HEK293T (cell line): ENCODE results near the gene MID1.

Source experiments
- CTCF ChIA-PET: fragments of 350-600 bp; formaldehyde crosslinking; extraction: SDS; loops from one replicate; lab custom pipeline; 2021; ENCODE audit warnings: antibody characterized with exemption, inconsistent platforms; lab: Yijun Ruan, JAX
- POLR2A ChIA-PET: fragments of 350-600 bp; formaldehyde crosslinking; extraction: SDS; loops from one replicate; lab custom pipeline; 2020; ENCODE audit warnings: antibody characterized with exemption, inconsistent platforms; lab: Yijun Ruan, JAX
- DNase-seq: peaks from one replicate; pipeline ENCODE4 v3.0.0; 2012; ENCODE audit warnings: mixed read lengths; ENCODE audit errors: extremely low spot score
- ARNT ChIP-seq: fragments of 450-650 bp; IDR thresholded peaks from 2 replicates; pipeline ENCODE4 v1.6.1; 2017; ENCODE audit warnings: mild to moderate bottlenecking
- BHLHE40 ChIP-seq: fragments of 450-650 bp; IDR thresholded peaks from 2 replicates; pipeline ENCODE4 v1.6.1; 2016; ENCODE audit warnings: mild to moderate bottlenecking, moderate library complexity, borderline replicate concordance
- CTBP1 ChIP-seq: fragments of 450-650 bp; IDR thresholded peaks from 2 replicates; pipeline ENCODE4 v1.6.1; 2016; ENCODE audit warnings: borderline replicate concordance
- ELF4 ChIP-seq: fragments of 450-650 bp; IDR thresholded peaks from 2 replicates; pipeline ENCODE4 v1.6.1; 2017; ENCODE audit warnings: antibody characterized with exemption
- FOXA1 ChIP-seq: fragments of 450-650 bp; IDR thresholded peaks from 2 replicates; pipeline ENCODE4 v1.6.1; 2016; ENCODE audit warnings: mild to moderate bottlenecking
- FOXK2 ChIP-seq: fragments of 450-650 bp; IDR thresholded peaks from 2 replicates; pipeline ENCODE4 v1.6.1; 2016; ENCODE audit warnings: mild to moderate bottlenecking
- FOXM1 ChIP-seq: fragments of 450-650 bp; IDR thresholded peaks from 2 replicates; pipeline ENCODE4 v1.6.1; 2017; ENCODE audit warnings: mild to moderate bottlenecking, borderline replicate concordance
- HDGF ChIP-seq: fragments of 450-650 bp; IDR thresholded peaks from 2 replicates; pipeline ENCODE4 v1.6.1; 2017; ENCODE audit warnings: antibody characterized with exemption, borderline replicate concordance
- L3MBTL2 ChIP-seq: fragments of 450-650 bp; conservative IDR thresholded peaks from 2 replicates; pipeline ENCODE4 v1.6.1; 2016; ENCODE audit warnings: mild to moderate bottlenecking
- LEF1 ChIP-seq: fragments of 450-650 bp; IDR thresholded peaks from 2 replicates; pipeline ENCODE4 v1.6.1; 2017; ENCODE audit warnings: mild to moderate bottlenecking, borderline replicate concordance
- NFRKB ChIP-seq: fragments of 450-650 bp; IDR thresholded peaks from 2 replicates; pipeline ENCODE4 v1.6.1; 2016; ENCODE audit warnings: mild to moderate bottlenecking, moderate library complexity
- SP1 ChIP-seq: fragments of 450-650 bp; IDR thresholded peaks from 2 replicates; pipeline ENCODE4 v1.6.1; 2017
- SUZ12 ChIP-seq: fragments of 450-650 bp; IDR thresholded peaks from 2 replicates; pipeline ENCODE4 v1.6.1; 2016; ENCODE audit warnings: mild to moderate bottlenecking
- TARDBP ChIP-seq: fragments of 450-650 bp; IDR thresholded peaks from 2 replicates; pipeline ENCODE4 v1.6.1; 2016
- ZNF384 ChIP-seq: fragments of 450-650 bp; IDR thresholded peaks from 2 replicates; pipeline ENCODE4 v1.6.1; 2016
- TF ChIP-seq, protein P1 (sequence below): fragments of 450-650 bp; IDR thresholded peaks from 2 replicates; pipeline ENCODE4 v1.6.1; 2016

The MID1 gene, protein sequence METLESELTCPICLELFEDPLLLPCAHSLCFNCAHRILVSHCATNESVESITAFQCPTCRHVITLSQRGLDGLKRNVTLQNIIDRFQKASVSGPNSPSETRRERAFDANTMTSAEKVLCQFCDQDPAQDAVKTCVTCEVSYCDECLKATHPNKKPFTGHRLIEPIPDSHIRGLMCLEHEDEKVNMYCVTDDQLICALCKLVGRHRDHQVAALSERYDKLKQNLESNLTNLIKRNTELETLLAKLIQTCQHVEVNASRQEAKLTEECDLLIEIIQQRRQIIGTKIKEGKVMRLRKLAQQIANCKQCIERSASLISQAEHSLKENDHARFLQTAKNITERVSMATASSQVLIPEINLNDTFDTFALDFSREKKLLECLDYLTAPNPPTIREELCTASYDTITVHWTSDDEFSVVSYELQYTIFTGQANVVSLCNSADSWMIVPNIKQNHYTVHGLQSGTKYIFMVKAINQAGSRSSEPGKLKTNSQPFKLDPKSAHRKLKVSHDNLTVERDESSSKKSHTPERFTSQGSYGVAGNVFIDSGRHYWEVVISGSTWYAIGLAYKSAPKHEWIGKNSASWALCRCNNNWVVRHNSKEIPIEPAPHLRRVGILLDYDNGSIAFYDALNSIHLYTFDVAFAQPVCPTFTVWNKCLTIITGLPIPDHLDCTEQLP

DNA sequence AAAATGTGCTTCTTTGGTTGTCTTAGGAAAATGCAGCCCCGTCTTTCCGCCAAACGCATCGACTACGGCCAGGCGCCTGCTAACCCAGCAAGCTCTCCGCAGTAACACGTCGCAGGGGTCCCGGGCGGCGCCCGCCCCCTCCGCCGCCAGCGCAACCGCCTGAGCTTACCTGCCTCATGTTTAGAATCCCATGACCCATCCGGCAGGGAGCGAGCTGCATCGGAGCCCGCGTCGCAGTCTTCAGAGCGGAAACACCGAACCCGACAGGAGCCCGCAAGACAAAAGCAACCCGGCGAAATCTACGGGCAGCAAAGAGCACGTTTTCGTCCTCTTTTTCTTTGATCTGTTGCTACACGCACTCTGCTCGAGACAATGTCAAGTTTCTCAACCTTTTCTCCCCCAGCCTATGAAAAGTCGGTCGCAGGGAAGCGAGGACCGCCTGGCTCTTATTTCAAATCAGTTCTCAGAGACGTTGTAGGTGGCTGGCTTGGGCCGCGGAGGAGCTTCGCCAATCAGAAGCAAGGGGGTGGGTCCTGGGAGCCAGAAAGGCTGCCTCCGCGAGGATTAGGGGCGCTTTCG, at the start of gene MID1:
Gene MID1 (minus strand): TSS at position 465 of the 579 bp plus-strand sequence. CDS start 53,038 bp downstream, outside the sequence.
- peak; percentile 58; the same call in 1 of the 2 replicates for TF ChIP-seq L3MBTL2
- no peak for TF ChIP-seq SUZ12
- no peak for TF ChIP-seq FOXM1
- no peak for TF ChIP-seq FOXK2
- peak; percentile 65 for DNase-seq
- ChIA-PET POLR2A (interaction anchor here (0.6 to 3.2 kb wide), 22 partner anchors 10 to 430 kb away, joined by 3 to 44 read pairs (median 4); no protein-coding TSS in a partner anchor), CTCF (interaction anchor here (1.2 to 2.0 kb wide), 6 partner anchors 12 to 430 kb away, joined by 3 to 8 read pairs (median 4); no protein-coding TSS in a partner anchor)

DNA sequence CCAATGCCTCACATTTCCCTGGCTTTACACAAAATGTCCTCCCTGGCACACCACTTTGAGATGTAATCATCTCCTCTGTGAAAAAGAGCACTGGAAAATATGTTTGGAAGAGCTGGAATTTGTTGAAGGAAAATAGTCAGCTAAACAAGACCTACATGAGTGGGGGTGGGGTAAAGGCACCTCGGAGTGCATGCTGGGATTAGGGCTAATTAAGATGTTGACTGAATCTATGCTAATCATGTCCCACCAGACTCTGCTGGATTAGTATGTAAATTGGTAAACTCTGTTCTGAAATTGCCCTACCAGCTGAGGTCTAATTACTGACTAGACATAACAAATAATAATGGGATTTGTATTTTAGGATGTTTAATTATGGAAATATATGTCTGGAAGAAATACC, 46.8 kb upstream of the MID1 start:
- CTCF ChIA-PET, result interaction anchor here (0.8 kb wide), 1 partner anchor 55 kb away, joined by 3 read pairs; no protein-coding TSS in a partner anchor
- DNase-seq, result no peak
- POLR2A ChIA-PET, result no interaction called here
- TF ChIP-seq FOXA1, result no peak
- no peak for TF ChIP-seq HDGF
- TF ChIP-seq, protein P1, sequence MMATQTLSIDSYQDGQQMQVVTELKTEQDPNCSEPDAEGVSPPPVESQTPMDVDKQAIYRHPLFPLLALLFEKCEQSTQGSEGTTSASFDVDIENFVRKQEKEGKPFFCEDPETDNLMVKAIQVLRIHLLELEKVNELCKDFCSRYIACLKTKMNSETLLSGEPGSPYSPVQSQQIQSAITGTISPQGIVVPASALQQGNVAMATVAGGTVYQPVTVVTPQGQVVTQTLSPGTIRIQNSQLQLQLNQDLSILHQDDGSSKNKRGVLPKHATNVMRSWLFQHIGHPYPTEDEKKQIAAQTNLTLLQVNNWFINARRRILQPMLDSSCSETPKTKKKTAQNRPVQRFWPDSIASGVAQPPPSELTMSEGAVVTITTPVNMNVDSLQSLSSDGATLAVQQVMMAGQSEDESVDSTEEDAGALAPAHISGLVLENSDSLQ, result no peak
- no peak for TF ChIP-seq CTBP1
- no peak for TF ChIP-seq ARNT

DNA sequence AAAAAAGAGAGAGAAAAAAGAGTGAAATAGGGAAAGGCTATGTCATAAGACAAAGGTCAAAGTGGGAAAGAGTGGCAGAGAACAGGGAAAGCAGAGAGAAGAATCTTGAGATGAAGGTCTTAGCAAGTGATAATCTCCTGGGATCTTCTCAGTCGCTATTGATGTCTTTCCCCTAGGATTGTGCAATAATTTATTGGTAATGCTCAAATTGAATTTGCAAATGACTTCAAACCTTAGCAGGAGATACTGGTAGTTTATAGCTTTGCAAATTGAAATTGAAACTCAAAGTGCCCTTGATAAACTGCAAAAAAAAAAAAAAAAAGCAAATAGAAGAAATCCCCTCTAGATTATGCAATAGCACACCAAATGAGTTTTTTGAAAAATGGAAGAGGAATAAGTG, 45.7 kb upstream of the MID1 start:
- CTCF ChIA-PET, result no interaction called here
- POLR2A ChIA-PET, result no interaction called here
- no peak for DNase-seq
- TF ChIP-seq CTBP1, result no peak
- no peak for TF ChIP-seq TARDBP
- TF ChIP-seq NFRKB, result no peak
- no peak for TF ChIP-seq ZNF384

DNA sequence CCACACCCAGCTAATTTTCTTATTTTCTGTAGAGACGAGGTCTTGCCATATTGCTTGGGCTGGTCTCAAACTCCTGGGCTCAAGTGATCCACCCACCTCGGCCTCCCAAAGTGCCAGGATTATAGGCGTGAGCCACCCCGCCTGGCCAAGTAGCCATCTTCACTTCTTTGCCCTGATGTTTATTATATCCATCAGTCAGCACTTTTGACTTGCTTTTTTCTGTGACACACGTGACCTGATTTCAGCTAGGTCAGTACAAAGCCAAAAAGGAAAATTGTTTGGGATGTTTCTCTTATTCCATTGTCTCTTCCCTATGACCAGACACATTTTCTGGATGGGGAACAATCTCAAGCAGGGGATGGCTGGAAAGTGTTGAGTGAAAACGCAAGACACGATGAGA, 45.3 kb upstream of the MID1 start:
- no peak for TF ChIP-seq FOXK2
- POLR2A ChIA-PET, result no interaction called here
- CTCF ChIA-PET, result no interaction called here
- no peak for DNase-seq

DNA sequence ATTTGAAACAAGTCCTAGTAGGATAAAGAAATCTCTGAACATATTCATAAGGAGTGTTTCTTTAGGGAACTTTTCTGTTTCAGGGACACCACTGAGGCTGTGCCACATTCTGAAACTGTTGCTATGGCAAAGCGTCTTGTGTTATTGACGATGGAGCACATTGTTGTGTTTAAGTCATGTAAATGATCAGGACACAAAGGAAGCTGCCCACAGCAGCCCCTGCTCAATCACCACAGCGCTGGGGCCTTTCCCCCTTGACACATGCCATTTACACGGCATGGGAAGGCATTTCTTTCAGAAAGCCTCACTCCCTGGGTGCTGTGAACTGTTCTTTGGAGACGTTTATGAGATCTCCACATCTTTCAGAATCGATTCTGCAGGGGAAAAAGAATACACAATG, 39.8 kb upstream of the MID1 start:
- ChIA-PET POLR2A (no interaction called here), CTCF (no interaction called here)
- TF ChIP-seq CTBP1 (no peak), HDGF (no peak), FOXK2 (no peak), ELF4 (no peak), SUZ12 (no peak), LEF1 (no peak), ZNF384 (no peak), L3MBTL2 (no peak), TARDBP (no peak)
- DNase-seq, result no peak

DNA sequence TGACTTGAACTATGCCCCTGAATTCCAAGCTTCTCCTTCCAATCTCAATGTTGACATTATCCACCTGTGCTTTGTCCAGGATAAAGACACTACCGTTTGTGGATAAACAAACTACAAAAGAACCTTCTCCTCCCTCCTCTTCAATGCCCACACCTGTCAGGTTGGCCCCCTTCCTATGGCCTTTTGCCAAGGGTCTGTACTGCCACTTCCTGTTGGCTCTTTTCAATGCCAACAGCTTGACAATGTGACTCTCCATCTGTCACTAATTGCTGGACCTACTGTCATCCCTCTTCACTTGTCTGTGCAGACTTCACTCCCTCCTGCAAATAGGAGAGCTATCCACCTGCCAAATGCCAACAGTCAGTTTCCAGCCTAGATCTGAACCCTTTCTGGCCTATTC, 35.8 kb upstream of the MID1 start:
- TF ChIP-seq, protein P1, result no peak
- TF ChIP-seq SP1, result no peak
- TF ChIP-seq NFRKB, result no peak
- no peak for TF ChIP-seq CTBP1
- DNase-seq, result no peak
- POLR2A ChIA-PET, result interaction anchor here (1.2 to 1.3 kb wide), 2 partner anchors 11 to 36 kb away, joined by 3 read pairs; partner anchors contain the start of gene MID1
- CTCF ChIA-PET, result no interaction called here

DNA sequence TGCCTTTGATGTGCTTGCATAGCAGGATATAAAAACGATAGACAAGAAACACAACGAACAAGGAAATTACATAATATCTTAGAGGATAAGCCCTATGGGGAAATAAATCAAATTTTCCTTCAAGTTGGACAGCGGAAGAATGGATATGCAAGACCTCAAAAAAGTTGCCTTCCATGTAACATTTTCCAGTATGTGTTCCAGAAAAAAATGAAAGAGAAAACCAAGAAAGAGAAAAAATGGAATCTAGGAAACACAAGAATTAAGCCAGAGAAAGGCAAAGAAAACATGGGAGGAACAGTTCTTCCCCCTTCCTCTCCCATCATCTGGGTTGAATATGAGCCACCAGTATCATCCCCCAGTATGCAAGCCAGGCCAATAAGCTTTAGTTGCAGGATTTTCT, 34.6 kb upstream of the MID1 start:
- CTCF ChIA-PET, result interaction anchor here (0.5 kb wide), 1 partner anchor 485 kb away, joined by 4 read pairs; no protein-coding TSS in a partner anchor
- POLR2A ChIA-PET, result no interaction called here
- DNase-seq, result no peak
- TF ChIP-seq SP1, result no peak
- TF ChIP-seq SUZ12, result no peak
- TF ChIP-seq TARDBP, result no peak
- no peak for TF ChIP-seq FOXA1
- no peak for TF ChIP-seq ZNF384
- TF ChIP-seq ARNT, result no peak
- TF ChIP-seq FOXK2, result no peak
- TF ChIP-seq CTBP1, result no peak
- TF ChIP-seq ELF4, result no peak
- TF ChIP-seq, protein P1, result no peak
- TF ChIP-seq HDGF, result no peak
- no peak for TF ChIP-seq NFRKB
- no peak for TF ChIP-seq LEF1
- TF ChIP-seq BHLHE40, result no peak
